NCI-H2196 treated with DMSO at 0.1 percent for 48 hours (cell line): ENCODE data around the gene DSCAML1.

Experiments
- DNase-seq: peaks from one replicate; lab custom pipeline; 2025; ENCODE audit not compliant: unreplicated experiment; lab: John Stamatoyannopoulos, UW

Gene DSCAML1

GRCh38 chr11:117506971-117507370 lies 290.0 kb downstream of the DSCAML1 start:
- no peak for DNase-seq

- no peak for DNase-seq
Measured at GRCh38 chr11:117505285-117505970, 291.6 kb downstream of the DSCAML1 start.

- no peak for DNase-seq
Measured at GRCh38 chr11:117502779-117503100, 294.3 kb downstream of the DSCAML1 start.

- no peak for DNase-seq
Measured at GRCh38 chr11:117502015-117502778, 294.8 kb downstream of the DSCAML1 start.

GRCh38 chr11:117501237-117501898 lies 295.6 kb downstream of the DSCAML1 start:
- peak; percentile 65 for DNase-seq

- DNase-seq = no peak
Measured at GRCh38 chr11:117498791-117499190, 298.2 kb downstream of the DSCAML1 start.

GRCh38 chr11:117497206-117497951 lies 299.6 kb downstream of the DSCAML1 start:
- DNase-seq = no peak

GRCh38 chr11:117495357-117495756 lies 301.7 kb downstream of the DSCAML1 start:
- DNase-seq = no peak

- DNase-seq = no peak
Measured at GRCh38 chr11:117492578-117493251, 304.3 kb downstream of the DSCAML1 start.

- no peak for DNase-seq
Measured at GRCh38 chr11:117490911-117491310, 306.1 kb downstream of the DSCAML1 start.

- no peak for DNase-seq
Measured at GRCh38 chr11:117489999-117490679, 306.9 kb downstream of the DSCAML1 start.

GRCh38 chr11:117488996-117489952 lies 307.7 kb downstream of the DSCAML1 start:
- no peak for DNase-seq

- DNase-seq = no peak
Measured at GRCh38 chr11:117486059-117486458, 311.0 kb downstream of the DSCAML1 start.

GRCh38 chr11:117484156-117484555 lies 312.9 kb downstream of the DSCAML1 start:
- no peak for DNase-seq

- no peak for DNase-seq
Measured at GRCh38 chr11:117483372-117483771, 313.6 kb downstream of the DSCAML1 start.

- no peak for DNase-seq
Measured at GRCh38 chr11:117482881-117483280, 314.1 kb downstream of the DSCAML1 start.

- DNase-seq = no peak
Measured at GRCh38 chr11:117481885-117482284, 315.1 kb downstream of the DSCAML1 start.

- no peak for DNase-seq
Measured at GRCh38 chr11:117481036-117481435, 316.0 kb downstream of the DSCAML1 start.

- DNase-seq = no peak
Measured at GRCh38 chr11:117480221-117480620, 316.8 kb downstream of the DSCAML1 start.
